Measurements from ENCODE around the gene CLIP1.

DNA sequence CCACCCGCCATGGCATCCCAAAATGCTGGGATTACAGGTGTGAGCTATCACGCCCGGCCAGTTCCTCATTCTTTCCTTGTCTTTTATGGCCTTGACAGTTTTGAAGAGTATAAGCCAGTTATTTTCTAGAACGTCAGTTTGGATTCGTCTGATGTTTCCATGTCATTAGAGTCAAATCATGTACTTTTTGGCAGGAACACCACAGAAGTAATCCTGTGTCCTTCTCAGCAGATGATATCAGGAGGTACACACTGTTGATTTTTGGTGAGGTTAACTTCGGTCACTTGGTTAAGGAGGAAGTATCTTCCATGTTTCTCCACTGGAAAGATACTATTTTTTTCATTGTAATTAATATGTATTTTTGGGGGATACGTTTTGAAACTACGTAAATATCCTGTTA lies 131.0 kb downstream of the CLIP1 start:
- TF ChIP-seq EZH2 (IDR thresholded peaks at IDR 0.05; ENCODE audit: borderline replicate concordance, low read length): no peak
- TF ChIP-seq, protein P1, sequence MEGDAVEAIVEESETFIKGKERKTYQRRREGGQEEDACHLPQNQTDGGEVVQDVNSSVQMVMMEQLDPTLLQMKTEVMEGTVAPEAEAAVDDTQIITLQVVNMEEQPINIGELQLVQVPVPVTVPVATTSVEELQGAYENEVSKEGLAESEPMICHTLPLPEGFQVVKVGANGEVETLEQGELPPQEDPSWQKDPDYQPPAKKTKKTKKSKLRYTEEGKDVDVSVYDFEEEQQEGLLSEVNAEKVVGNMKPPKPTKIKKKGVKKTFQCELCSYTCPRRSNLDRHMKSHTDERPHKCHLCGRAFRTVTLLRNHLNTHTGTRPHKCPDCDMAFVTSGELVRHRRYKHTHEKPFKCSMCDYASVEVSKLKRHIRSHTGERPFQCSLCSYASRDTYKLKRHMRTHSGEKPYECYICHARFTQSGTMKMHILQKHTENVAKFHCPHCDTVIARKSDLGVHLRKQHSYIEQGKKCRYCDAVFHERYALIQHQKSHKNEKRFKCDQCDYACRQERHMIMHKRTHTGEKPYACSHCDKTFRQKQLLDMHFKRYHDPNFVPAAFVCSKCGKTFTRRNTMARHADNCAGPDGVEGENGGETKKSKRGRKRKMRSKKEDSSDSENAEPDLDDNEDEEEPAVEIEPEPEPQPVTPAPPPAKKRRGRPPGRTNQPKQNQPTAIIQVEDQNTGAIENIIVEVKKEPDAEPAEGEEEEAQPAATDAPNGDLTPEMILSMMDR (conservative IDR thresholded peaks at IDR 0.05 in 1 of 2, IDR thresholded peaks at IDR 0.05 in 1 of 2; ENCODE audit: extremely low read depth in 1 of 2, insufficient read depth in 1 of 2, low read depth in 1 of 2, low read length in 2 of 2): no peak
